Cardiac atrium fibroblast (primary cell): ENCODE results near the gene UGT1A7. TPM values are rescaled to one million over a fixed set of nuclear protein-coding genes. Genes with fewer than 3 reads are reported as not detected.

ENCODE experiments used
- total RNA-seq: library from RNA; depleted of rRNA; stranded (reverse); fragments of >200 nt; gene quantifications from 2 replicates; pipeline ENCODE4 v1.2.3, GENCODE V29; 2015

Gene UGT1A7
- total RNA-seq: not detected in 2 replicates

GRCh38 chr2:233681521-233682099 lies at the start of gene UGT1A7:
Gene UGT1A7 (plus strand): TSS chr2:233681901. CDS start chr2:233681938, 37 bp downstream.

GRCh38 chr2:233636306-233636705 lies 45.4 kb upstream of the UGT1A7 start, which contains the start of gene UGT1A10:
Gene UGT1A10 (plus strand): TSS chr2:233636448. CDS start chr2:233636523, 75 bp downstream.

GRCh38 chr2:233671290-233672161 lies 10.2 kb upstream of the UGT1A7 start, which contains the start of gene UGT1A9:
Gene UGT1A9 (plus strand): TSS chr2:233671898. CDS start chr2:233671935, 37 bp downstream.

GRCh38 chr2:233692648-233693047 lies 10.9 kb downstream of the UGT1A7 start, which contains the start of gene UGT1A6:
Gene UGT1A6 (plus strand): TSS chr2:233692890. CDS start chr2:233693005, 115 bp downstream.

GRCh38 chr2:233712611-233713261 lies 31.0 kb downstream of the UGT1A7 start, which contains the start of gene UGT1A5:
Gene UGT1A5 (plus strand): TSS chr2:233712907. CDS start chr2:233712992, 85 bp downstream.

GRCh38 chr2:233718552-233718951 lies 36.9 kb downstream of the UGT1A7 start, which contains the start of gene UGT1A4:
Gene UGT1A4 (plus strand): TSS chr2:233718736. CDS start chr2:233718821, 85 bp downstream.

GRCh38 chr2:233728723-233729301 lies 47.1 kb downstream of the UGT1A7 start, which contains the start of gene UGT1A3:
Gene UGT1A3 (plus strand): TSS chr2:233729042. CDS start chr2:233729127, 85 bp downstream.

GRCh38 chr2:233760043-233760442 lies 78.3 kb downstream of the UGT1A7 start, which contains the start of gene UGT1A1:
Gene UGT1A1 (plus strand): TSS chr2:233760270. CDS start chr2:233760288, 18 bp downstream.

GRCh38 chr2:233778030-233778429 lies 96.3 kb downstream of the UGT1A7 start, which contains the start of gene MROH2A:
Gene MROH2A (plus strand): TSS chr2:233778330. CDS start chr2:233779359, 1,029 bp downstream.

Other genes with a start within 250 kb of the UGT1A7 start
- gene USP40, start 115.1 kb upstream of the UGT1A7 start, total RNA-seq: 17.5 and 24.9 TPM in 2 replicates
- not detected in 2 replicates for gene UGT1A8, start 64.3 kb upstream of the UGT1A7 start, total RNA-seq
- gene UGT1A10, start 45.5 kb upstream of the UGT1A7 start, total RNA-seq: not detected in 2 replicates
- not detected in 2 replicates for gene UGT1A9, start 10.0 kb upstream of the UGT1A7 start, total RNA-seq
- not detected in 2 replicates for gene UGT1A6, start 11.0 kb downstream of the UGT1A7 start, total RNA-seq
- gene UGT1A5, start 31.0 kb downstream of the UGT1A7 start, total RNA-seq: not detected in 2 replicates
- gene UGT1A4, start 36.8 kb downstream of the UGT1A7 start, total RNA-seq: not detected in 2 replicates
- gene UGT1A3, start 47.1 kb downstream of the UGT1A7 start, total RNA-seq: not detected in 2 replicates
- not detected in 2 replicates for gene UGT1A1, start 78.4 kb downstream of the UGT1A7 start, total RNA-seq
- not detected in 2 replicates for gene MROH2A, start 96.4 kb downstream of the UGT1A7 start, total RNA-seq
- 6.3 and 21.2 TPM in 2 replicates for gene HJURP, start 172.6 kb downstream of the UGT1A7 start, total RNA-seq
- gene TRPM8, start 235.5 kb downstream of the UGT1A7 start, total RNA-seq: not detected in 2 replicates